H1 (cell line): ENCODE measurements around the gene FAM131C. TPM values are rescaled to one million over a fixed set of nuclear protein-coding genes. Genes with fewer than 3 reads are reported as not detected.
"Not testable (repeated sequence)": the region's sequence is repeated elsewhere in the genome, so short reads cannot be mapped to it uniquely, and the experiment has no call there.

ENCODE experiments used
- CTCF ChIA-PET: fragments of 300-600 bp; sonication (Branson Sonifier 250); formaldehyde crosslinking; loops from one replicate; lab custom pipeline; 2021; ENCODE audit not compliant: partially characterized antibody; lab: Charles Lee
- POLR2A ChIA-PET: fragments of 300-600 bp; sonication (Branson Sonifier 250); formaldehyde crosslinking; loops from one replicate; lab custom pipeline; 2021; ENCODE audit warnings: inconsistent platforms; ENCODE audit not compliant: partially characterized antibody; lab: Charles Lee
- DNase-seq, 2 experiments: peaks; one replicate each; pipeline versions ENCODE4 v3.0.0 to v3.0.0-alpha.2; 2010 to 2022; ENCODE audit warnings: low spot score in 2 of 2, low read depth in 1 of 2, mixed read lengths in 1 of 2
- FAIRE-seq: peaks from 2 replicates; lab custom pipeline; 2011; peaks lifted over from hg19 to GRCh38; lab: Jason Lieb, UNC
- H2AFZ ChIP-seq: 2 replicates; pipeline ENCODE4 v1.8.1; 2012; ENCODE audit warnings: low read length, inconsistent platforms
- H2AK5ac ChIP-seq: 2 replicates; pipeline ENCODE4 v1.6.1; 2013; ENCODE audit warnings: low read depth, low read length
- H2BK120ac ChIP-seq: replicated peaks from 2 replicates; pipeline ENCODE3; 2013; ENCODE audit warnings: low read depth, low read length, inconsistent platforms
- H2BK12ac ChIP-seq: 2 replicates; pipeline ENCODE4 v1.6.1; 2013; ENCODE audit warnings: low read depth, low read length
- H2BK15ac ChIP-seq: 2 replicates; pipeline ENCODE4 v1.6.1; 2013; ENCODE audit warnings: low read length
- H2BK20ac ChIP-seq: 2 replicates; pipeline ENCODE4 v1.6.1; 2013; ENCODE audit warnings: low read length
- H2BK5ac ChIP-seq: 2 replicates; pipeline ENCODE4 v1.6.1; 2013; ENCODE audit warnings: low read depth, low read length
- H3K14ac ChIP-seq: 2 replicates; pipeline ENCODE4 v1.6.1; 2013; ENCODE audit warnings: inconsistent platforms; ENCODE audit not compliant: insufficient read length
- H3K18ac ChIP-seq: 2 replicates; pipeline ENCODE4 v1.6.1; 2013; ENCODE audit warnings: low read length; ENCODE audit errors: extremely low read depth
- H3K23ac ChIP-seq: 2 replicates; pipeline ENCODE4 v1.6.1; 2013; ENCODE audit warnings: inconsistent platforms; ENCODE audit not compliant: insufficient read length
- H3K23me2 ChIP-seq: 2 replicates; pipeline ENCODE4 v1.6.1; 2013; ENCODE audit warnings: low read depth, low read length
- H3K27ac ChIP-seq: 2 replicates; pipeline ENCODE4 v1.6.1; 2011; ENCODE audit warnings: low read depth, low read length, inconsistent platforms
- H3K27me3 ChIP-seq, 4 experiments: replicated peaks in 1 of 4; 1 replicate in 1 of 4; 2 replicates in 3 of 4; pipeline versions ENCODE4 v1.6.1 to v1.8.1; 2011 to 2013; ENCODE audit warnings: low read length in 3 of 4, mild to moderate bottlenecking in 3 of 4, inconsistent platforms in 2 of 4, mixed read lengths in 2 of 4, moderate library complexity in 1 of 4; ENCODE audit not compliant: control insufficient read depth in 3 of 4, insufficient read depth in 3 of 4; ENCODE audit errors: extremely low read depth in 1 of 4
- H3K36me3 ChIP-seq, 4 experiments: 2 replicates each; pipeline versions ENCODE4 v1.6.1 to v1.8.1; 2011 to 2013; ENCODE audit warnings: mild to moderate bottlenecking in 4 of 4, low read length in 3 of 4, moderate library complexity in 2 of 4, control low read depth in 1 of 4, inconsistent platforms in 1 of 4; ENCODE audit not compliant: insufficient read depth in 4 of 4, control insufficient read depth in 2 of 4
- H3K4ac ChIP-seq: replicated peaks from 2 replicates; pipeline ENCODE3; 2013; ENCODE audit warnings: low read length, low read depth, mixed read lengths, inconsistent platforms; ENCODE audit not compliant: insufficient read length
- H3K4me1 ChIP-seq, 4 experiments: replicated peaks in 1 of 4; 1 replicate in 1 of 4; 2 replicates in 3 of 4; pipeline versions ENCODE4 v1.6.1 to v1.8.1; 2011 to 2013; ENCODE audit warnings: low read length in 3 of 4, inconsistent platforms in 2 of 4, mixed read lengths in 1 of 4; ENCODE audit not compliant: insufficient read depth in 4 of 4, control insufficient read depth in 3 of 4
- H3K4me2 ChIP-seq, 2 experiments: 2 replicates each; pipeline versions ENCODE4 v1.6.1 to v1.8.1; 2011 to 2013; ENCODE audit warnings: low read depth in 2 of 2, low read length in 2 of 2, control low read depth in 1 of 2, inconsistent platforms in 1 of 2, mild to moderate bottlenecking in 1 of 2; ENCODE audit not compliant: insufficient read depth in 1 of 2
- H3K4me3 ChIP-seq, 4 experiments: fragments of 200-600, 300-600 bp in 1 of 4; sonication (generic), shearing (Covaris generic), sonication (Bioruptor Twin) in 1 of 4; 2 replicates each; pipeline versions ENCODE4 v1.5.1 to v1.8.1; 2011 to 2016; ENCODE audit warnings: low read length in 4 of 4, low read depth in 3 of 4, control low read depth in 2 of 4, inconsistent platforms in 2 of 4, mild to moderate bottlenecking in 2 of 4, mixed read lengths in 1 of 4, moderate library complexity in 1 of 4; ENCODE audit not compliant: insufficient read depth in 2 of 4; ENCODE audit errors: extremely low read depth in 1 of 4
- H3K56ac ChIP-seq: replicated peaks from 2 replicates; pipeline ENCODE3; 2013; ENCODE audit warnings: low read depth, mild to moderate bottlenecking, mixed read lengths, low read length, inconsistent platforms; ENCODE audit not compliant: insufficient read length
- H3K79me1 ChIP-seq: 2 replicates; pipeline ENCODE4 v1.6.1; 2013; ENCODE audit warnings: low read depth, low read length, control low read depth
- H3K79me2 ChIP-seq, 2 experiments: 2 replicates each; pipeline versions ENCODE4 v1.6.1 to v1.8.1; 2012 to 2013; ENCODE audit warnings: low read length in 2 of 2, mild to moderate bottlenecking in 2 of 2, inconsistent platforms in 1 of 2; ENCODE audit not compliant: insufficient read depth in 2 of 2, control insufficient read depth in 1 of 2
- H3K9ac ChIP-seq, 4 experiments: replicated peaks in 1 of 4; 1 replicate in 1 of 4; 2 replicates in 3 of 4; pipeline versions ENCODE4 v1.6.1 to v1.8.1; 2011 to 2013; ENCODE audit warnings: low read depth in 3 of 4, low read length in 3 of 4, control low read depth in 2 of 4, mild to moderate bottlenecking in 2 of 4, moderate library complexity in 2 of 4, inconsistent platforms in 1 of 4; ENCODE audit errors: extremely low read depth in 1 of 4
- H3K9me3 ChIP-seq, 2 experiments: 2 replicates each; pipeline versions ENCODE4 v1.6.1 to v1.8.1; 2012 to 2013; ENCODE audit warnings: mild to moderate bottlenecking in 2 of 2, moderate library complexity in 2 of 2, control low read depth in 1 of 2, inconsistent platforms in 1 of 2, low read depth in 1 of 2, low read length in 1 of 2, mixed read lengths in 1 of 2; ENCODE audit not compliant: insufficient read depth in 2 of 2
- H4K20me1 ChIP-seq, 2 experiments: replicated peaks in 1 of 2; 2 replicates each; pipeline versions ENCODE3 to v1.8.1; 2011 to 2013; ENCODE audit warnings: inconsistent platforms in 2 of 2, low read length in 2 of 2, mild to moderate bottlenecking in 1 of 2; ENCODE audit not compliant: insufficient read depth in 2 of 2, control insufficient read depth in 1 of 2
- H4K5ac ChIP-seq: 2 replicates; pipeline ENCODE4 v1.6.1; 2013; ENCODE audit warnings: low read length, low read depth, mixed read lengths, inconsistent platforms; ENCODE audit not compliant: insufficient read length
- H4K8ac ChIP-seq: 2 replicates; pipeline ENCODE4 v1.8.0; 2013; ENCODE audit warnings: mild to moderate bottlenecking, moderate library complexity, low read length, inconsistent platforms; ENCODE audit not compliant: insufficient read depth; ENCODE audit errors: extremely low read depth
- H4K91ac ChIP-seq: replicated peaks from 2 replicates; pipeline ENCODE3; 2013; ENCODE audit warnings: low read length, mixed read lengths, inconsistent platforms; ENCODE audit not compliant: insufficient read length
- CBX8 ChIP-seq: fragments of 300-800, 300-1000 bp; sonication (generic); IDR thresholded peaks from 2 replicates; pipeline ENCODE4 v1.7.1; 2016; ENCODE audit warnings: low read depth, low read length, borderline replicate concordance
- CHD1 ChIP-seq: IDR thresholded peaks from 2 replicates; pipeline ENCODE4 v1.6.1; 2012; ENCODE audit warnings: low read depth, low read length, improper control_type of control experiment
- HDAC6 ChIP-seq: IDR thresholded peaks from one replicate; pipeline ENCODE4 v1.7.1; 2012; ENCODE audit warnings: low read depth, mild to moderate bottlenecking, inconsistent platforms, low read length, moderate library complexity
- JUND ChIP-seq: IDR thresholded peaks from 2 replicates; pipeline ENCODE4 v1.6.1; 2011; ENCODE audit warnings: mild to moderate bottlenecking, improper control_type of control experiment, low read length
- KDM5A ChIP-seq: fragments of 200-600 bp; IDR thresholded peaks from 2 replicates; pipeline ENCODE4 v1.7.1; 2012; ENCODE audit warnings: mild to moderate bottlenecking, low read length, inconsistent platforms, mixed read lengths
- POLR2AphosphoS5 ChIP-seq: IDR thresholded peaks from 2 replicates; pipeline ENCODE4 v1.6.1; 2011; ENCODE audit warnings: low read depth, low read length
- WGBS, 2 experiments: shearing (Covaris generic) in 1 of 2; methylation state at CpG; one replicate each; pipeline versions ENCODE4 v1.1.6 to v1.1.7; 2013 to 2015; ENCODE audit warnings: low lambda C conversion rate in 2 of 2, mixed read lengths in 2 of 2, inconsistent platforms in 1 of 2, low coverage in 1 of 2, missing lambda C conversion rate in 1 of 2; ENCODE audit not compliant: insufficient replicate concordance in 2 of 2, insufficient coverage in 1 of 2, insufficient read length in 1 of 2; ENCODE audit errors: extremely low coverage in 1 of 2, missing lambda C conversion rate in 1 of 2; 5-methylcytosine and 5-hydroxymethylcytosine counted together
- polyA plus RNA-seq, 7 experiments: library from polyadenylated mRNA; depleted of rRNA in 3 of 7; stranded (reverse) in 5 of 7; unstranded in 2 of 7; fragments of >200 nt in 5 of 7; fragments of 200-250 nt in 2 of 7; gene quantifications; 1 replicate in 5 of 7; 2 replicates in 1 of 7; 4 replicates in 1 of 7; pipeline versions ENCODE4 v1.2.1 to v1.2.3, GENCODE V29; 2011 to 2013; ENCODE audit warnings: missing spikeins in 2 of 7, mixed read lengths in 2 of 7
- total RNA-seq: library from RNA; stranded (reverse); fragmentation: NEBNext Ultra II Directional; extraction: Animal tissue kit (Norgen Biotek cat#: 25700); gene quantifications from 2 replicates; pipeline ENCODE4 v1.2.1, GENCODE V29; 2021

FAM131C gene
- total and polyA plus RNA-seq, 2 of the 8 experiments (the other 6 are each of a cell fraction or from before 2014, with no cell fraction given): 0.73 to 0.78 TPM

GRCh38 chr1:16021681-16022080 is 51.8 kb downstream of the FAM131C start, which contains the start of gene CLCNKA (continued):
- TF ChIP-seq KDM5A: no peak
- TF ChIP-seq HDAC6: no peak
- no peak for TF ChIP-seq POLR2AphosphoS5
- TF ChIP-seq CBX8: no peak
- TF ChIP-seq CHD1: no peak
- TF ChIP-seq JUND: no peak

GRCh38 chr1:16020878-16021277 is 52.6 kb downstream of the FAM131C start:
- H3K4ac ChIP-seq, H3K4me2 ChIP-seq, H3K79me2 ChIP-seq, H3K23me2 ChIP-seq, H3K9me3 ChIP-seq, H3K14ac ChIP-seq, H4K5ac ChIP-seq, H4K8ac ChIP-seq, H2BK5ac ChIP-seq, H3K56ac ChIP-seq, H3K18ac ChIP-seq, H2BK12ac ChIP-seq, H2AFZ ChIP-seq, POLR2A ChIA-PET, H2AK5ac ChIP-seq, H3K23ac ChIP-seq, H3K27ac ChIP-seq, H3K4me3 ChIP-seq, H4K20me1 ChIP-seq, H2BK20ac ChIP-seq, H2BK120ac ChIP-seq, H2BK15ac ChIP-seq, H4K91ac ChIP-seq, H3K27me3 ChIP-seq, H3K79me1 ChIP-seq, DNase-seq, H3K36me3 ChIP-seq, H3K9ac ChIP-seq: not testable (repeated sequence)
- FAIRE-seq: peak; percentile 13
- CTCF ChIA-PET: interaction anchor here (1.3 to 6.7 kb wide), 4 partner anchors 11 to 600 kb away, joined by 3 to 74 read pairs (median 27); no protein-coding TSS in a partner anchor
- WGBS, 2 experiments: 82% methylated on average over 9 of the region's 9 CpGs; no CpG with 5 or more reads in 1 of the 2 experiments
- H3K4me1 ChIP-seq: peaks cover 0 to 19% (median 8%) of the 10 kb centered on the region in 4 experiments; a peak in 5 of 7 replicates
